K562 (cell line): Measurements from ENCODE around the gene NBEA. TPM values are rescaled to one million over a fixed set of nuclear protein-coding genes. Genes with fewer than 3 reads are reported as not detected.

Source experiments
- ATAC-seq: fragments of 200-7000 bp; cut with Tn5 transposase; 3 replicates; pipeline ENCODE4 v1.9.1; 2020; ENCODE audit warnings: moderate library complexity
- BruUV-seq: library from RNA; stranded (reverse); fragments of 400-500 nt; replicated peaks from 2 replicates; lab custom pipeline; 2021; lab: Mats Ljungman, UMichigan
- CTCF ChIA-PET: fragments of 300-600 bp; formaldehyde crosslinking; extraction: SDS; loops from one replicate; lab custom pipeline; 2021; ENCODE audit warnings: low intra/inter-chr PET ratio; lab: Yijun Ruan, JAX
- POLR2A ChIA-PET: fragments of 300-600, 350-650 bp; sonication (Branson Sonifier 250); formaldehyde crosslinking; extraction: SDS; loops from one replicate; lab custom pipeline; 2021; ENCODE audit warnings: antibody characterized with exemption, inconsistent platforms; lab: Yijun Ruan, JAX
- DNase-seq, 4 experiments: peaks; one replicate each; pipeline versions ENCODE4 v3.0.0 to v3.0.0-alpha.2; 2011 to 2018; ENCODE audit warnings: low spot score in 3 of 4, mixed read lengths in 3 of 4; ENCODE audit errors: extremely low read depth in 1 of 4
- FAIRE-seq: peaks from 2 replicates; lab custom pipeline; 2011; peaks lifted over from hg19 to GRCh38; lab: Jason Lieb, UNC
- H2AFZ ChIP-seq: 2 replicates; pipeline ENCODE4 v1.6.0; 2011; ENCODE audit warnings: low read depth, low read length, control low read depth, inconsistent platforms
- H3K27ac ChIP-seq: fragments of 200-600 bp; 3 replicates; pipeline ENCODE4 v1.8.0; 2011; ENCODE audit warnings: low read depth, mild to moderate bottlenecking, control low read depth, inconsistent platforms, low read length, moderate library complexity, mixed read lengths; ENCODE audit errors: extremely low read depth
- H3K27me3 ChIP-seq, 2 experiments: fragments of 300-600 bp in 1 of 2; 2 replicates in 1 of 2; 3 replicates in 1 of 2; pipeline versions ENCODE4 v1.6.0 to v1.8.0; 2011; ENCODE audit warnings: inconsistent platforms in 2 of 2, low read length in 2 of 2, mild to moderate bottlenecking in 1 of 2, mixed read lengths in 1 of 2, moderate library complexity in 1 of 2; ENCODE audit not compliant: control insufficient read depth in 2 of 2, insufficient read depth in 2 of 2
- H3K36me3 ChIP-seq: fragments of 300-600 bp; 3 replicates; pipeline ENCODE4 v1.8.0; 2011; ENCODE audit warnings: mild to moderate bottlenecking, low read length, inconsistent platforms; ENCODE audit not compliant: control insufficient read depth, insufficient read depth
- H3K4me1 ChIP-seq, 2 experiments: fragments of 200-600 bp in 1 of 2; replicated peaks in 1 of 2; 2 replicates in 1 of 2; 3 replicates in 1 of 2; pipeline versions ENCODE4 v1.5.1 to v1.8.0; 2011; ENCODE audit warnings: inconsistent platforms in 2 of 2, low read length in 2 of 2, mild to moderate bottlenecking in 1 of 2, mixed read lengths in 1 of 2, moderate library complexity in 1 of 2; ENCODE audit not compliant: control insufficient read depth in 2 of 2, insufficient read depth in 2 of 2
- H3K4me2 ChIP-seq: 2 replicates; pipeline ENCODE4 v1.6.1; 2011; ENCODE audit warnings: low read length, control low read depth, inconsistent platforms, mixed read lengths; ENCODE audit not compliant: insufficient read depth
- H3K4me3 ChIP-seq: fragments of 200-600 bp; sonication (generic), shearing (Covaris generic); 2 replicates; pipeline ENCODE4 v1.5.1; 2016; ENCODE audit warnings: control low read depth, inconsistent platforms
- H3K79me2 ChIP-seq: fragments of 200-600 bp; 3 replicates; pipeline ENCODE4 v1.8.0; 2011; ENCODE audit warnings: low read length, inconsistent platforms; ENCODE audit not compliant: control insufficient read depth, insufficient read depth
- H3K9ac ChIP-seq, 2 experiments: 2 replicates each; pipeline versions ENCODE4 v1.6.0 to v1.6.1; 2011; ENCODE audit warnings: low read depth in 2 of 2, low read length in 2 of 2, control low read depth in 1 of 2, inconsistent platforms in 1 of 2, mild to moderate bottlenecking in 1 of 2, mixed read lengths in 1 of 2; ENCODE audit not compliant: insufficient read depth in 1 of 2
- H3K9me1 ChIP-seq: one replicate; pipeline ENCODE4 v1.6.0; 2011; ENCODE audit warnings: inconsistent platforms, mild to moderate bottlenecking, low read length, moderate library complexity; ENCODE audit not compliant: control insufficient read depth, insufficient read depth
- H3K9me3 ChIP-seq: replicated peaks from 2 replicates; pipeline ENCODE4 v1.5.1; 2011; ENCODE audit warnings: low read depth, low read length, inconsistent platforms; ENCODE audit not compliant: control insufficient read depth, insufficient read depth
- H4K20me1 ChIP-seq: replicated peaks from 2 replicates; pipeline ENCODE4 v1.6.1; 2011; ENCODE audit warnings: low read length, inconsistent platforms, mixed read lengths; ENCODE audit not compliant: control insufficient read depth, insufficient read depth
- BRCA1 ChIP-seq, 2 experiments: fragments of 450-650 bp in 1 of 2; sonication (generic) in 1 of 2; formaldehyde crosslinking in 1 of 2; IDR thresholded peaks; 2 replicates each; pipeline versions ENCODE4 v1.5.0 to v1.6.1; 2017 to 2020; ENCODE audit warnings: mild to moderate bottlenecking in 1 of 2, missing genetic modification reagents in 1 of 2
- BRF1 ChIP-seq: IDR thresholded peaks from 3 replicates; pipeline ENCODE4 v1.6.1; 2011; ENCODE audit warnings: borderline replicate concordance, mild to moderate bottlenecking; ENCODE audit not compliant: insufficient read length; ENCODE audit errors: extremely low read depth
- CBX2 ChIP-seq: fragments of 200-600 bp; sonication (generic); IDR thresholded peaks from one replicate; pipeline ENCODE4 v1.6.1; 2012; ENCODE audit warnings: mild to moderate bottlenecking, low read length, inconsistent platforms; ENCODE audit not compliant: insufficient read depth, poor library complexity, severe bottlenecking
- ELF2 ChIP-seq: fragments of 250-450 bp; sonication (Bioruptor Pico); IDR thresholded peaks from 2 replicates; pipeline ENCODE4 v1.5.0; 2021; ENCODE audit warnings: mild to moderate bottlenecking
- HDAC1 ChIP-seq, 2 experiments: fragments of 450-650 bp; IDR thresholded peaks; 2 replicates each; pipeline ENCODE4 v1.6.1; 2016 to 2017; ENCODE audit warnings: inconsistent platforms in 1 of 2, mild to moderate bottlenecking in 1 of 2, moderate library complexity in 1 of 2
- MCM7 ChIP-seq, 2 experiments: fragments of 450-650 bp; IDR thresholded peaks; 2 replicates each; pipeline ENCODE4 v1.6.1; 2016 to 2018
- NFXL1 ChIP-seq: fragments of 450-650 bp; formaldehyde crosslinking; IDR thresholded peaks from 2 replicates; pipeline ENCODE4 v1.4.0; 2021; ENCODE audit warnings: mild to moderate bottlenecking
- POU5F1 ChIP-seq: fragments of 150-350 bp; IDR thresholded peaks from 2 replicates; pipeline ENCODE4 v1.6.1; 2014; ENCODE audit warnings: borderline replicate concordance, low read length, low read depth, mild to moderate bottlenecking; ENCODE audit not compliant: partially characterized antibody
- SIRT6 ChIP-seq: IDR thresholded peaks from one replicate; pipeline ENCODE4 v1.6.1; 2012; ENCODE audit warnings: low read depth, mild to moderate bottlenecking, control low read depth, inconsistent platforms, low read length, moderate library complexity
- TCFL5 ChIP-seq: fragments of 250-450 bp; sonication (Bioruptor Pico); conservative IDR thresholded peaks from 2 replicates; pipeline ENCODE4 v1.6.1; 2021; ENCODE audit warnings: mild to moderate bottlenecking, moderate library complexity, matching md5 sums
- ZNF263 ChIP-seq: sonication (generic); formaldehyde crosslinking; IDR thresholded peaks from 2 replicates; pipeline ENCODE4 v1.8.0; 2022; ENCODE audit warnings: mild to moderate bottlenecking, missing genetic modification reagents, borderline replicate concordance
- WGBS: fragments of 100-300 bp; shearing (Covaris generic); methylation state at CpG from one replicate; pipeline ENCODE4 v1.1.6; 2016; ENCODE audit warnings: low coverage, mixed read lengths; ENCODE audit not compliant: insufficient coverage; ENCODE audit errors: missing lambda C conversion rate; 5-methylcytosine and 5-hydroxymethylcytosine counted together
- in situ Hi-C: fragments of 300-500 bp; cut with MboI; formaldehyde crosslinking; loops from 4 replicates; pipeline ENCODE4 v1.15.0; 2018; ENCODE audit warnings: inconsistent platforms, mixed read lengths
- intact Hi-C: fragments of 100-400 bp; cut with micrococcal nuclease; formaldehyde crosslinking; loops from 2 replicates; pipeline ENCODE4 v1.14.2; 2022
- polyA plus RNA-seq, 8 experiments: library from polyadenylated mRNA; depleted of rRNA in 4 of 8; stranded (reverse) in 5 of 8; unstranded in 3 of 8; fragments of >200 nt; fragmentation: Nextera tagmentation in 2 of 8; fragmentation: Illumina TruSeq in 1 of 8; extraction: Ambion mirVana in 2 of 8; extraction: Trizol in 1 of 8; gene quantifications; 2 replicates each; pipeline versions ENCODE4 v1.2.1 to v1.2.3, GENCODE V29; 2011 to 2014; ENCODE audit warnings: inconsistent platforms in 1 of 8, missing spikeins in 1 of 8
- total RNA-seq, 7 experiments: library from RNA; depleted of rRNA in 6 of 7; stranded (reverse); fragments of >200 nt in 6 of 7; fragmentation: Illumina TruSeq in 2 of 7; extraction: Trizol in 2 of 7; gene quantifications; 2 replicates each; pipeline versions ENCODE4 v1.2.1 to v1.2.3, GENCODE V29; 2011 to 2021; ENCODE audit warnings: low replicate concordance in 1 of 7
- TF ChIP-seq, protein P1 (sequence below): fragments of 450-650 bp; IDR thresholded peaks from 2 replicates; pipeline ENCODE4 v1.6.1; 2016; ENCODE audit warnings: antibody characterized with exemption
- TF ChIP-seq, protein P2 (sequence below): fragments of 450-650 bp; IDR thresholded peaks from 2 replicates; pipeline ENCODE4 v1.6.1; 2018; ENCODE audit not compliant: partially characterized antibody
- TF ChIP-seq, protein P3 (sequence below): fragments of 450-650 bp; formaldehyde crosslinking; IDR thresholded peaks from 2 replicates; pipeline ENCODE4 v1.4.0; 2020; ENCODE audit warnings: mild to moderate bottlenecking, moderate library complexity
- TF ChIP-seq, protein P4 (sequence below): fragments of 250-450 bp; sonication (Bioruptor Pico); IDR thresholded peaks from 2 replicates; pipeline ENCODE4 v1.4.0; 2020; ENCODE audit warnings: mild to moderate bottlenecking

The NBEA gene
- total and polyA plus RNA-seq, 9 of the 15 experiments (the other 6 are each of a cell fraction or from before 2014, with no cell fraction given), result 0.03 to 0.94 (median 0.05) TPM; not detected in 2

DNA sequence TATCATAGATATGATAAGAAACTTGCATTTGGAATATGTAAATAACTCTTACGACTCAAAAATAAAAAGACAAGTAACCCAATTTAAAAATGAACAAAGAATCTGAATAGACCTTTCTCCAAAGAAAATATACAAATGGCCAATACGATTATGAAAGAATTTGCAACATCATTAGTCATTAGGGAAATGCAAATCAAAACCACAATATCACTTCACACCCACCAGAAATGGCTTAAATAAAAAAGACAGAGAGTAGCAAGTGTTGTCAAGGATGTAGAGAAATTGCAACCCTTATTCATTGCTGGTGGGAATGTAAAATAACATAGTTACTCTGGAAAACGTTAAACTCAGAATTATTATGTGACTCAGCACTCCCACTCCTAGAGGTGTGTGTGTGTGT is 761.0 kb downstream of the NBEA start:
- Histone ChIP-seq H3K27me3 (no peaks in the 10 kb centered on the region), H3K9me3 (no peaks in the 10 kb centered on the region), H2AFZ (no peak overlapping the region), H3K79me2 (no peaks in the 10 kb centered on the region), H3K4me1 (no peaks in the 10 kb centered on the region), H4K20me1 (no peaks in the 10 kb centered on the region; the same call in 1 of the 2 replicates), H3K4me2 (no peak overlapping the region), H3K27ac (no peak overlapping the region), H3K9me1 (no peaks in the 10 kb centered on the region), H3K9ac (no peak overlapping the region), H3K4me3 (no peak overlapping the region), H3K36me3 (no peaks in the 10 kb centered on the region)
- POLR2A ChIA-PET, result no interaction called here
- 0% methylated on average over 3 of the region's 3 CpGs for WGBS
- FAIRE-seq, result no peak
- intact Hi-C loops (no loop called here), in situ Hi-C loops (no loop called here)
- no peak for DNase-seq
- ATAC-seq, result no peak
- no TSS peak for BruUV-seq
- CTCF ChIA-PET, result no interaction called here
- TF ChIP-seq, protein P1, sequence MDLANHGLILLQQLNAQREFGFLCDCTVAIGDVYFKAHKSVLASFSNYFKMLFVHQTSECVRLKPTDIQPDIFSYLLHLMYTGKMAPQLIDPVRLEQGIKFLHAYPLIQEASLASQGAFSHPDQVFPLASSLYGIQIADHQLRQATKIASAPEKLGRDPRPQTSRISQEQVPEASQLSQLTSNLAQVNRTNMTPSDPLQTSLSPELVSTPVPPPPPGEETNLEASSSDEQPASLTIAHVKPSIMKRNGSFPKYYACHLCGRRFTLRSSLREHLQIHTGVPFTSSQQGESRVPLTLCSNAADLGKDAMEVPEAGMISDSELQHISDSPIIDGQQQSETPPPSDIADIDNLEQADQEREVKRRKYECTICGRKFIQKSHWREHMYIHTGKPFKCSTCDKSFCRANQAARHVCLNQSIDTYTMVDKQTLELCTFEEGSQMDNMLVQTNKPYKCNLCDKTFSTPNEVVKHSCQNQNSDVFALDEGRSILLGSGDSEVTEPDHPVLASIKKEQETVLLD, result no peak
- no peak for TF ChIP-seq MCM7 (IDR thresholded peaks at IDR 0.05)
- no peak for TF ChIP-seq BRF1
- TF ChIP-seq, protein P2, sequence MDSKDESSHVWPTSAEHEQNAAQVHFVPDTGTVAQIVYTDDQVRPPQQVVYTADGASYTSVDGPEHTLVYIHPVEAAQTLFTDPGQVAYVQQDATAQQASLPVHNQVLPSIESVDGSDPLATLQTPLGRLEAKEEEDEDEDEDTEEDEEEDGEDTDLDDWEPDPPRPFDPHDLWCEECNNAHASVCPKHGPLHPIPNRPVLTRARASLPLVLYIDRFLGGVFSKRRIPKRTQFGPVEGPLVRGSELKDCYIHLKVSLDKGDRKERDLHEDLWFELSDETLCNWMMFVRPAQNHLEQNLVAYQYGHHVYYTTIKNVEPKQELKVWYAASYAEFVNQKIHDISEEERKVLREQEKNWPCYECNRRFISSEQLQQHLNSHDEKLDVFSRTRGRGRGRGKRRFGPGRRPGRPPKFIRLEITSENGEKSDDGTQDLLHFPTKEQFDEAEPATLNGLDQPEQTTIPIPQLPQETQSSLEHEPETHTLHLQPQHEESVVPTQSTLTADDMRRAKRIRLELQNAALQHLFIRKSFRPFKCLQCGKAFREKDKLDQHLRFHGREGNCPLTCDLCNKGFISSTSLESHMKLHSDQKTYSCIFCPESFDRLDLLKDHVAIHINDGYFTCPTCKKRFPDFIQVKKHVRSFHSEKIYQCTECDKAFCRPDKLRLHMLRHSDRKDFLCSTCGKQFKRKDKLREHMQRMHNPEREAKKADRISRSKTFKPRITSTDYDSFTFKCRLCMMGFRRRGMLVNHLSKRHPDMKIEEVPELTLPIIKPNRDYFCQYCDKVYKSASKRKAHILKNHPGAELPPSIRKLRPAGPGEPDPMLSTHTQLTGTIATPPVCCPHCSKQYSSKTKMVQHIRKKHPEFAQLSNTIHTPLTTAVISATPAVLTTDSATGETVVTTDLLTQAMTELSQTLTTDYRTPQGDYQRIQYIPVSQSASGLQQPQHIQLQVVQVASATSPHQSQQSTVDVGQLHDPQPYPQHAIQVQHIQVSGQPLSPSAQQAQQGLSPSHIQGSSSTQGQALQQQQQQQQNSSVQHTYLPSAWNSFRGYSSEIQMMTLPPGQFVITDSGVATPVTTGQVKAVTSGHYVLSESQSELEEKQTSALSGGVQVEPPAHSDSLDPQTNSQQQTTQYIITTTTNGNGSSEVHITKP, result no peak
- no peak for TF ChIP-seq ZNF263 (CRISPR knock-in tag)
- TF ChIP-seq, protein P3, sequence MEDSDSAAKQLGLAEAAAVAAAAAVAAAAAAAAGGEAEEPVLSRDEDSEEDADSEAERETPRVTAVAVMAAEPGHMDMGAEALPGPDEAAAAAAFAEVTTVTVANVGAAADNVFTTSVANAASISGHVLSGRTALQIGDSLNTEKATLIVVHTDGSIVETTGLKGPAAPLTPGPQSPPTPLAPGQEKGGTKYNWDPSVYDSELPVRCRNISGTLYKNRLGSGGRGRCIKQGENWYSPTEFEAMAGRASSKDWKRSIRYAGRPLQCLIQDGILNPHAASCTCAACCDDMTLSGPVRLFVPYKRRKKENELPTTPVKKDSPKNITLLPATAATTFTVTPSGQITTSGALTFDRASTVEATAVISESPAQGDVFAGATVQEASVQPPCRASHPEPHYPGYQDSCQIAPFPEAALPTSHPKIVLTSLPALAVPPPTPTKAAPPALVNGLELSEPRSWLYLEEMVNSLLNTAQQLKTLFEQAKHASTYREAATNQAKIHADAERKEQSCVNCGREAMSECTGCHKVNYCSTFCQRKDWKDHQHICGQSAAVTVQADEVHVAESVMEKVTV (CRISPR knock-in tag), result no peak
- TF ChIP-seq, protein P4, sequence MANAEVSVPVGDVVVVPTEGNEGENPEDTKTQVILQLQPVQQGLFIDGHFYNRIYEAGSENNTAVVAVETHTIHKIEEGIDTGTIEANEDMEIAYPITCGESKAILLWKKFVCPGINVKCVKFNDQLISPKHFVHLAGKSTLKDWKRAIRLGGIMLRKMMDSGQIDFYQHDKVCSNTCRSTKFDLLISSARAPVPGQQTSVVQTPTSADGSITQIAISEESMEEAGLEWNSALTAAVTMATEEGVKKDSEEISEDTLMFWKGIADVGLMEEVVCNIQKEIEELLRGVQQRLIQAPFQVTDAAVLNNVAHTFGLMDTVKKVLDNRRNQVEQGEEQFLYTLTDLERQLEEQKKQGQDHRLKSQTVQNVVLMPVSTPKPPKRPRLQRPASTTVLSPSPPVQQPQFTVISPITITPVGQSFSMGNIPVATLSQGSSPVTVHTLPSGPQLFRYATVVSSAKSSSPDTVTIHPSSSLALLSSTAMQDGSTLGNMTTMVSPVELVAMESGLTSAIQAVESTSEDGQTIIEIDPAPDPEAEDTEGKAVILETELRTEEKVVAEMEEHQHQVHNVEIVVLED (CRISPR knock-in tag), result no peak
- TF ChIP-seq POU5F1, result no peak
- no peak for TF ChIP-seq SIRT6
- no peak for TF ChIP-seq CBX2
- TF ChIP-seq NFXL1 (CRISPR knock-in tag), result no peak
- no peak for TF ChIP-seq HDAC1 (IDR thresholded peaks at IDR 0.05)
- TF ChIP-seq TCFL5 (CRISPR knock-in tag), result no peak
- no peak for TF ChIP-seq ELF2 (CRISPR knock-in tag)
- no peak for TF ChIP-seq BRCA1 (IDR thresholded peaks at IDR 0.05)
- TF ChIP-seq BRCA1 (CRISPR knock-in tag; IDR thresholded peaks at IDR 0.05), result no peak
